Raji (cell line): ENCODE measurements around the gene SIX2.

ENCODE experiments used
- POLR2A ChIP-seq: IDR thresholded peaks from 2 replicates; pipeline ENCODE4 v1.6.1; 2011; ENCODE audit warnings: low read depth, low read length, control low read depth; ENCODE audit not compliant: insufficient read depth

The SIX2 gene

DNA sequence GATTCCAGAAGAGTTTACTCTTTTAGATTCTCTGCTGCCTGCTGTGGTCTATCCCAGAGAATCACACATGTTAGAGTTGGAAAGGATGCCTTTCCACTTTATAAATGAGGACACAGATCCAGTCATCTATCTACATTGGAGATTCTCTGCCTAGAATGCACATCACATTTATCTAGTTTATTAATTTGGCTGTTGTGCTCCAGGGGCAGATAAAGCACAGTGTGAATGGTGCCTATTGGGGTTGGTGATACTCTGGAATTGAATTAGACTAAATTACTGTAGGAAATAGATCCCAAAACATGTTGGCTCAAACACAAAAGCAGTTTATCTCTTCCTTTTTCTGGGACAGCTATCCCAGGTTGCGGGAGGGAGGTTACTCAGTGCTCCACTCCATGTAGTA, 14.9 kb downstream of the SIX2 start:
- TF ChIP-seq POLR2A: no peak

DNA sequence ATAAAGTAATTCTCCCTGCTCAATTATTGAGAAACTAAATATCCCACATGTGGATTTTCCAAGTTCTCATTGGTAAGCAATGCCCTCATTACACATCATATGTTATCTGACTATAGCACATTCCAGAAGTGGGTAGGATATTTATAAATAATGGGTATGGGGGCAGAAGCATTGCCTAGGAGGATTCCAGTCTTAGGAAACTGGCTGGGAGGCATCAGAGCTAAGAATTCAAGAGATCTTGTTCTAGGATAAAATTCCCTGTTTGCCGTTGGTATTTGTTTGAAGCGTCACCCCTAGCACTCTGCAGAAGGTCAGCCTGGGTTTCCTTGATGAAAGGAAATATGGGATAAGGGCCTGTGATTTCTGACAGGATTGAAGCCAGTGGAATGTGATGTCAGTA, 20.1 kb downstream of the SIX2 start:
- TF ChIP-seq POLR2A: no peak

DNA sequence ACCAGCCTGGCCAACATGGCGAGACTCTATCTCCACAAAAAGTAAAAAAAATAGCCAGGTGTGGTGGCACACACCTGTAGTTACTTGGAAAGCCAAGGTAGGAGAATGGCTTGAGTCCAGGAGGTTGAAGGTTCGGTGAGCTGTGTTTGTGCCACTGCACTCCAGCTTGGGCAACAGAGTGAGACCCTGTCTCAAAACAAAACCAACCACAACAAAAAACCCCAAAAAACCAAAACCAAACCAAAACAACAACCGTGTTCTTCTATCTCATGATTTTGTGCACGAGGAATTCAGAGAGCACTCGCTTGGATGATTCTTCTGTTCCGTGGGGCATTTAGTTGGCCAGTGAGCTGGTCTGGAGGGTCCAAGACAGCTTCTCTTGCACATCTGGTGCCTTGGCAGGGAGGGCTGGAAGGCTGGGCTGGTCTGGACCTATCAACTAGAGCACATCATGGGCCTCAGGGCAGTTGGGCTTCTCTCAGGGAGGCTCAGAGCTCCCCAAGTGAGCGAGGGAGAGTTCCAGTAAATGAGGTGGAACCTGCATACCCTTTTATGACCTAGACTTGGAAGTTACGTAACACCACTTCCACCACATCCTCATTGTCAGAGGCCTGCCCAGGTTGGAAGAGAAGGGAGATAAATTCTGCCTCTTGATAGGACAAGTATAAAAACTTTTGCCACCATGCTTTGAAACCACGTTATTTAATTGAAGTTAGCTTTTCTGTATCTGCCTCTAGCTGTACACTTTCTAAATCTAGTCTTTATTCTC, 25.2 kb downstream of the SIX2 start:
- no peak for TF ChIP-seq POLR2A

DNA sequence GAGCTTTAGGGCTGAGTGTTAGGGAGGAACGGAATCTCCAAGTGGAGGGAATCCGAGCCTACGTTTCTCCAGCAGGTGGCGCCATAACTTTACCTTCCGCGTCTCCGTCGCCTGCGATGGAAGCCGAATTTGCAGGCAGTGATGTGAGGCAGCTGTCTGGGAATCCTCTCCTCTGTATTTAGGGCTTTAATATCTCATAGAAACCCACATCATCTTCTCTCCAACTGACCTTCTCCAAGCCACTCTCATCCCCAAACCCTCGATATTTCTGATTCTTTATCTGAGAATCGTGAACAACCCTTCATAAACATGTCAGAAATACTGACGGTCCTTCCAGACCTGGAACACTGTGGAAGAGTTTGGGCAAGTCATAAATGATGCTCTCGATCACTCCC, 27.5 kb downstream of the SIX2 start:
- TF ChIP-seq POLR2A: no peak

DNA sequence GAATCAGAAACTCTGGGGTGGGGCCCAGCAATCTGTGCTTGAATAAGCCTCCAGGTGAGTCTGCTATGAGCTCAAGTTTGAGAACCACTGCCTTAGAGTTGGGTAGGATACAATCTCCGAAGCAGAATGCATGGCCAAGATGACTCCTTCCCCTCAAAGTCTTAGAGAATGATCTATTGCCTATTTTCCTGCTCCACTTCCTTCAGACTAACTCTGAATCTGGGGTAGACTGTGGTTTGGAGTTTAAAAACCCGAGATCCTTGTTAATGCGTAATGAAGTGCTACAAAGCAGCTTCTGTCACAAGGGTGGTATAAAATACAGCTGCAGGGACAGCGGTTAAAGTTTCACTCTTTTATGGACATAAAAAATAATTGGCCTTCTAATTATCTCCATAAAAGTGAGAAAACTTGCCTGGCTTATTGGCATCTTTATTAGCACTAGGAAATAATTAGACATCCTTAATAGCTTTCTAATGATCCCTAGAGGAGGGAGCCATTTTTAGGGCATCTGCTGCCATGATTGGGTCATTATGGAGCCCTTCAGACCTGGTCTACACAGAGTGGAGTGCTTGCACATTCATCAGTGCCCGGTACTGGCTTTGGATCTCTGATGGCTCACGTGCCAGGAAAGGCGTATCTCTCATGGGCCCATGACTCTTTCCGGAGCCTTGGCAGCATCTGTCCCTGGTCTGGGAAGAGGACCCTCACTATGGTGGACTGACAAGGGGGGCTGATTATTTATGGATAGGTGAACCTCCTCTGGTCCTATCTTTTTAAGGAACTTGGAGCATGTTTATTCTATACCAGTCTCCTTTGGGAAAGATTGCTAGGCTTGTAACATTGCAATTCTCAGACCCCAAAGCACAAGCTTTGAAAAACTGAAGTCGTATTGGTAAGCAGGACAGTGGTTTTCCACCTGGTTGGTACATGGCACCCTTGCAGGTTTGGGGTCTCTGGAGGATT, 28.2 kb downstream of the SIX2 start:
- no peak for TF ChIP-seq POLR2A

DNA sequence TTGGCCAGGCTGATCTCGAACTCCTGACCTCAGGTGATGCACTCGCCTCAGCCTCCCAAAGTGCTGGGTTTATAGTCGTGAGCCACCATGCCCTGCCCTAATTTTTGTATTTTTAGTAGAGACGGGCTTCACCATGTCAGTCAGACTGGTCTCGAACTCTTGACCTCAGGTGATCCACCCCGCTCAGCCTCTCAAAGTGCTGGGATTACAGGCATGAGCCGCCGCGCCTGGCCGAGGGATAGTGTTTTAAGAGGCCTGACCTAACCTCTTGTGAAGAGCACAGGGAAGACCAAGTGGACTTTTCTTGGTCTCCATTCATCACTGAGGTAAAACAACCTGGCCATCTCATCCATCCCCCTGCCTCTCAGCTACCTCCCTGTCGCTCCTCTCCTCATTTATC, 29.7 kb downstream of the SIX2 start:
- TF ChIP-seq POLR2A: no peak

DNA sequence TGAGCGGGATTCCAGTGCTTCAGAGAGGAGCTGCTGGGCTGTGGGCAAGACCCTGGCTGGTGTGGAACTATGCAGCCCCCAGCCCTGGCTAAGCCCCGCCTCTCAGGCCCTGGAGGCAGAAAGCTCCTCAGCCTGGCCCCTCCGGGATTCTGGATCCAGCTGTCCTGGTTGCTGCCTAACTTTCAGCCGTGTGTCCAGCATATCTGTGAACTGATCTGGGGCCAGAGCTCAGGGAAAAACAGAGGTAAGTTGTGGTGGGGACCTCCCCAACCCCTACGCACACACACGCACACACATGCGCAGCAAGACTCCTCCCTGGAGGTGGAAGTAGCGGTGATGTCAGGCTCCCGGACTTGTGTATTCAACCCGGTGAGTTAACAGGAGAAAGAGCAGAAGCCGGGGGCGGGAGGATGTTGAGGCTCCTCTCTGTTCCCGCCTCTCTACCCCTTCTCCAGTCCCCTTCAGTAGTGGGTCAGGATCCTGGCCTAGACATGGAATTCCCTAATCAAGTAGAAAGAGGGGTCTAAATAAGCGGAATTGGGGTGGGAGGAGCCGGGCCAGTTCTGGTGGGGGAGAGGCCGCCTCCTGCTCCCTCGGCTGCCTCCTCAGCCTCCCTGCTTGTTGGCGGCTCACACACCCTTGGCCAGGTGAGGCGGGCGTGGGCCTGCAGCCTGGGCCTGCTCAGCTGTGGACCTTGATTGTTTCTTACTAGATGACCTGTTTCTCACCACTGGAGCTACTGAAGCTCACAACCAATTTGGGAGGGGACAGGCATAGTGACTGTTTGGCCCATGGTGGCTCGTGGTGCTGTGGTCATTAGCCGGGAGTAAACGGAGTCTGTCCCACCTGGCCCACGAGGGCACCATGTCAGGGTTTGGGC, 33.4 kb downstream of the SIX2 start:
- no peak for TF ChIP-seq POLR2A

DNA sequence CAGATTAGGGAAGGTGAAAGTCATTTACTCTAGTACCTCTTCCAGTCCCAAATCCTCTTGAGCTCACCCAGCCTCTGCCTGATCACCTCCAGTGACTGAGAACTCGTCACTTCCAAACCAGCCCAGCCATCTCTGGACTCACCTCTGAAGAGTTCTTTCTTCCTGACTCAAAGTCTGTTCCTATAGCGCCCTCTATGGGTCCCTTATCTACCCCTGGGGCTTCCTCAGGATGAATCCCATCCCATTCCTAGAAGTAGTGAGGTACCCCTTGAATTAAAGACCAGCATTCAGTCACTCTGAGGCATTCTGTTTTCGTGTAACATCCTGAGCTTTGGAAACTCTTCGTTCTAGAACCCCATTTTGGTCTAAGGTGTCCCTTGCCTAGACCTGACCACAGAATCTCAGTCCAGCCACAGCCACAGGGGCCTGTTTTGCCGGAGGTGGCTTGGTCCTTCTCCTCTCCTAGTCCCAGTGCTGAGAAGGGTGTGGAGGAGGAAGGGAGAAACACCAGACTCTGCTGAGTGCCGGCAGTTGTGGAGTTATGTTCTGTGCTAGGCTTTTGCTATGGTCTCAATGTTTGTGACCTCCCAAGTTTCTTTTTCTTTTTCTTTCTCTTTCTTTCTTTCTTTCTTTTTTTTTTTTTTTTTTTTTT, 35.1 kb downstream of the SIX2 start:
- TF ChIP-seq POLR2A: no peak

DNA sequence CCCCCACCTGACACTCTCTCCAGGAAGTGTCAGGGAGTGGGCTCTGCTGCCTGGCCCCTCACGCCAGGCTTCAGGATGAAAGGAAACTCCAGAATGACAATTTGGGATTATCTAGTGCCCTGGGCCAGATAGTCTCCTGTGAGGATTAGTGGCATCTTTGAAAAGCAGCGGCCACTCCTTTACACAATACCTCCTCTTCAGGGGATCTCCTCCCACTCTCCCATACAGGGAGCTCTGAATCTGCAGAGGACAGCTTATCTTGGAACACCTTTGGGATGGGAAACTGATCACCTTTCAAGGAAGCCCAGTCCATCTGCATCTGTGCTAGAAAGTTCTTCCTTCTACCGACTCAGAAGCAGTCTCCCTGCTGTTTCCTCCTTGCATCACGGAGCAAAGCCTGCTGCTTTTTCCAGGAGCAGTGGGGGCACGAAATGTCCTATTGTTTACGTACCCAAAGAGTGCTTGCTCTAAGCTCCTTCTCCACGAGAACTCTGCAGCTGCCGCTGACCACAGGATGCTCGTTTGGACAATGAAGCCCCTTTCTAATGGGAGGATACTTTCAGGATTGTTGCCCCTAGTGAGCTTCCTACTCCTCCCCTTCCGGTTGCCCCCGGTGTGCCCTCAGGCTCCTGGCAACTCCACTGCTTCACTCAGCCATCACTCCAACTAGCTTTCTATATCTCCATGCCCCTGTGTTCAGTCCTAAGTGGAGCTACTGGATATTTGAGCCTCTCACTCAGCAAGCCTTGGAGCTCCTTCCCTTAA, 36.3 kb downstream of the SIX2 start:
- no peak for TF ChIP-seq POLR2A

DNA sequence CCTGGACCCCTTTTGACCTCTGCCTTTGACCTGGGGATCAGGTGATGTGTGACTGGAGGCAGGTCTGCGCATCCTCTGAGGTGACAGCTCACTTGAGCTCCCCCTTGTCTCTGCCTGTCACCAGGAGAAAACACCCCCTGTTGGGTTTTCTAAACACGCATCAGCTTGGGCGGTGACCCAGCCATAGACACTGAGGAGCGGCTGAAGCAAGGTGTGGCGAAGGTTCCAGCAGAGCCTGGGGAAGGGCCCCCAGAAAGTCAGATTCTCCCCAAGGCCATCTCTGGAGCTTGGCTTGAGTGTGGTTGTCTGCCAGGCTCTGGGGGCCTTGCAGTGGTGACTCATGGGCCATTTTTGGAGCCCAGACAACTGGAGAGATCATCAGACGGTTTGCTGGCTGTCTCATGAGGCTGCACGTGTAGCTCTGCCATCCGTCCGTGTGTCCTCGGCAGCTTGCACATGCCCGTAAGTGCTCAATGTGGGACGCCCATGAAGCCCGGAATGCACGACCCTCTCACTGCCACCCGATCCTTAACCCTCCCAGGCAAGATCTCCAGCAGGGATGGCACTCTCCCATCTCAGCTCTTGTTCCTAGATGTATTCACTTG, 38.3 kb downstream of the SIX2 start:
- TF ChIP-seq POLR2A: no peak

DNA sequence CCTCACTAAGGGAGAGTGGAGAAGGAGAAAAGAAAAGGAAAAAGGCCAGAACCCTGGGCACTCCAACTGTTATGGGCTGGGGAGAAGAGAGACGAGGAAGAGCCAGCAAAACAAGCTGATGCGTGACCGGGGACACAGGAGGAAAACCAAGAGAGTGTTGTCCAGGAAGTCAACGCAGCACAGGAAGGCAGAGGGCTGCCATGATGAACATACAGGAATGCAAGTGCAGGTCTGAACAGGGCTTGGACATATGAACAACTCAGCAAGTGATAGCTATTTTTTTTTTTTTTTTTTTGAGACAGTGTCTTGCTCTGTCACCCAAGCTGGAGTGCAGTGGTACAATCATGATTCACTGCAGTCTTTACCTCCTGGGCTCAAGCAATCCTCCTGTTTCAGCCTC, 39.3 kb downstream of the SIX2 start:
- no peak for TF ChIP-seq POLR2A

DNA sequence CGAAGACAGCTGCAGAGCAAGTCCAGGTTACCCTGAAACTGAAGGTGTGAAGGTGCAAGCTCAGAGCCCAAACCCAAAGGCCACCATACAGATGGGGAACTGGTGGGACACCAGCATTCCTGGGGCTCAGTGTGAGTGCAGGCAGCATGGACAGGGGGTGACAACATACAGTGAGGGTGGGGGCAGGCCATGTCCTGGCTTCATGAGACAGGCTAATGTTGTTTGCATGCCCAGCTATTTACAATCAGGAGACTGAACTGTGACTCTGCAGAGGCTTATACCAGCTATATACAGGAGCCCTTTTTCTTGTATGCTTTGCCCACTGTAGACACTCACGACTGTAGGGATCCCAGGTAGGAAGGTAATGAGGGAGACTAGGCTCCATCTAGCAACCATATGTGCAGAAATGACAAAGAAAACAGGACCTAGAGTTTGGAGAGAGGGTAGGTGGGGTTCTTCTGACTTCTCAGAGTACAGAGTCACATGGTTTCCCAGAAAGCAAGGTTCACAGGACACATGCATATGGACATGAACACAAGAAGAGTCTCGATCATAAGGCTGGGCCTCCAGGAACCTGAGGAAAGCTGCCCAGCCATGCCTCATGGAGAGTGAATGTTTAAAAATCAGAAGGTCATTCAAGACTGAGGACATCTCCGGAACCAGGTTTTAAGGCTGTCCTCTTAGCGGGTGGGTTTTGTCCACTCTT, 41.4 kb downstream of the SIX2 start:
- no peak for TF ChIP-seq POLR2A

DNA sequence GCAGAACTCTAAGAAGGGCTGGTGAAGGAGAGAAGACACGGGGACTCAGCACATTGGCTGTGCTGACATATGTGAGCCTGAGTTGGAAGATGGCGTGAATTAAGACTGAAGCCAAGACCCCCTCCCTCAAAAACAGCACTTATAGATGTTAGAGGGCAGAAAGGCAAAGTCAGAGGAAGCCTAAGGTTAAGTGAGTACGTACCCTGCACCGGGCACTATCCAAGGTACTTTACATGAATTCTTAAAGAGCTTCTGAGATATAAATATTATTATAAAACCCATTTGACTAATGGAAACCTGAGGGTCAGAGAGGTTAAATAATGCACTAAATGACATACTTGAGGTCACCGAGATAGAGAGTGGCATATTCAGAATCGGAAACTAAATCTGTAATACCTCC, 42.2 kb downstream of the SIX2 start:
- no peak for TF ChIP-seq POLR2A
